ENCODE measurements around the gene PID1.

PID1 gene

DNA sequence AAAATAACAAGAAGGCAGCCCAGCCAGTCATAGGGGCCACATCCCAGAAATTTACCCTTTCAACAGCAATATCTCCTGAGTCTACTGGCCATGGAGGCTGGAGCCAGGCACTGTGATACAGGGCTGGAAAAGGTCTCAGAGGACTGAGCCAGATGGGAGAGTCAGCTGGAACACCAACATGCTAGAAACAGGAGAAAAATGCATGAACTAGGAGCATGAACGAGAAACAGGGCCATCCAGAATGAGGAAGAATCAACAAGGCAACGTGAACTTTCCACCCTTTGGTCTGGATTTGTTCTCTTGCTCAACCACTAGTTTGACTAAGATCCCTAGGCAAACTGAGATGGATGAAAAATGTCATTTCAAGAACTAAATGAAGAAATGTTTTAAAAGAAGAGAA, 13.1 kb downstream of the PID1 start:
- DNase-seq: no peak

DNA sequence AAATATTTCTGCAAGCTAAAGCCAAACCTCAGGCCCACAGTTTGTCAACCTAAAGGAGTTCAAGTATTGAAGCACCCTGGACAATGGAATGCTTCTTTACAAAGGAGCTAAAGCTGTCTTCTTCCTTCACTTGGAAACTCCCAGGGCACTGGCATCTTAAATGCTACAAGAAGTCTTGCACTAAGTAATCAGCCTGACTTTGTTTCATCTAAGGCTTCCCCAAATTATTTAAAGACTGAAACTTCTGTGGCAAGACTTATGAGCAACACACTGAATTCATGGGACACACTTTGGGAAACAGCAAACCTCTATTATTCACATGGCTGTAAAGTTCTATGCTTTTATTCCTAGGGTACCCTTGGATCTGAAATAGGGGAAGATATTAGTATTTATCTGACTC, 14.7 kb downstream of the PID1 start:
- no peak for DNase-seq

DNA sequence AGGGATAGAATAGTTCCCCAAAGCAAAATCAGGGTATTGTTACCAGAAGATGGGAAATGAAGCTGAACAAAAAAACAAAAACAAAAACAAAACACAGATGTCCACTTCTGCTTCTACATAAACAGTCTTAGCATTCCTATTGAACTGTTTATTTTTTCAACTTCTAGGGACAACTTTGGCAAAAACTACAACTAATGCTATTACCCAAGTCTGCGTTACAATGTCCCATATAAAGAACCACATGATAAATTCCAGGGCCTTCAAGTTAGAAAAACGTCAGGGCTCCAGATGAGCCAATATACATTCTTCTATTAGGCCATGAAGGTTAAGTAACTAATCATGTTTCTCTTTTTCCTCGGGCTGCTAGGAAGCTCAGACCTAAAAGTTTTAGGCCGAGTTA, 16.9 kb downstream of the PID1 start:
- no peak for DNase-seq

DNA sequence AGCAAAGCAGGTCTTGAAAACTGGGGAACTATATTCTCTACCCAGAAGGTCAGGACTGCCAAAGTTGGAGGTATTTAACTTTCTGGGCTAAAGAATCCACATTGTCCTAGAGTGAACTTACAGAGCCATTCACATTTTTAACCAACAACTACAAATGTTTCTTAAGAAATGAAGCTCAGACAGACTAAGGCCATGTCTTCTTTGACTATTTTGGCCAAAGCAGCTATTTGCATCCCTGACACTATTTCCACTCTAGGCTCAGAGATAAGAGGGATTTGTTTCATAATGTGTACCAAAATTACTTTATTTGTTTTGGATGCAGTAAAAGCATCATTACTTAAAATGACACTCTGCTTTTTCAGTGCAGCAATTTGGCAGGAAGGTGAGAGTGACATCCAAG, 18.1 kb downstream of the PID1 start:
- DNase-seq: no peak

DNA sequence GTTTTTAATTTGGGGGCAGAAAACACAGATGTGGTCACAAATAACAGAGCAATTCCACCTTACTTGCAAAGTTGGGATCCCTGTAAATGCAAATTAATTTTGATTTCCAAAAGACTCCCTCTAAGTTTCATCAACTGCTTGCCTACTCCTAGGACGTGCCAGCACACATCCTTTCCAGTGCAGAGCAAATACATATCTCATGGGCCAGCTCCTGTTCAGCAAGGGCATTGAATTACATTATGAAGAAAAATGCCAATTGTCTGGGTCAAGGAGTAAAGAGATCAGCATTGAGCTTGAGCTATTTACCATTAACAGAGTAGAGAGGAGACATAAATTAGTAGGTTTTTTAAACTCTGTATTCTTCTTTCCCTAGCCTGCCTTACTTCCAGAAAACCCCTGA, 18.8 kb downstream of the PID1 start:
- DNase-seq: no peak

DNA sequence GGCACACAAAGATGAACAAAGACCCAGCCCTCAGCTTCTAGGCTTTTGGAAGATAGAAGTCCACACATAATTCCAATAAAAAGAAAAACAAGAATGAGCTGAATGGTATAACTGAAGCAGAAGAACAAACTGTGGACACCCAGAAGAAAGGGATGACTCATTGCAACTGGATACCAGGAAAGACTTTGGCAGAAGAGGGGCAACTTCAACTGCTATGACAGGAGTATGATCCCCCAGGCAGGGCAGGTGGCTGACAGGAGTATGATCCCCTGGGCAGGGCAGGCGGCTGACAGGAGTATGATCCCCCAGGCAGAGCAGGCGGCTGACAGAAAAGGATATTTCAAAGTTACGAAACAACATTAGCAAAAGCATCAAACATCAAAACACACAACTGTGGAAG, 21.6 kb downstream of the PID1 start:
- no peak for DNase-seq

DNA sequence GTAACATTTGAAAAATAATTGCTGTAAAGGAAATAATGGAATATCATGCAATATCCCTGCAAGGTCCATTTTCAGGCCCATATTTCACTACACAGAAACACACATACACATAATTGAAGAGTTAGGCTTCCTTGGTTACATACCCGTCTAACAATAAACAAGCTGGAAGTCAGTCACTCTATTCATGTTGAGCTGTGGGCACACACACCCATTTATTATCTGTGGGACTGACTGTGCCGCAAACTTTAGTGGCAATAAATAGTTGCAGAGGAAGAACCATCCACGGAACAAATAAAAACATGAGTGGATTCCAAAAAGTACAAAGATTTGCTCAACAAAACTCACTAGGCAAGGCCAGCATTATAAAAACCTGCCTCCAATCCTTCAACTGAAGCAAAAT, 24.8 kb downstream of the PID1 start:
- no peak for DNase-seq

DNA sequence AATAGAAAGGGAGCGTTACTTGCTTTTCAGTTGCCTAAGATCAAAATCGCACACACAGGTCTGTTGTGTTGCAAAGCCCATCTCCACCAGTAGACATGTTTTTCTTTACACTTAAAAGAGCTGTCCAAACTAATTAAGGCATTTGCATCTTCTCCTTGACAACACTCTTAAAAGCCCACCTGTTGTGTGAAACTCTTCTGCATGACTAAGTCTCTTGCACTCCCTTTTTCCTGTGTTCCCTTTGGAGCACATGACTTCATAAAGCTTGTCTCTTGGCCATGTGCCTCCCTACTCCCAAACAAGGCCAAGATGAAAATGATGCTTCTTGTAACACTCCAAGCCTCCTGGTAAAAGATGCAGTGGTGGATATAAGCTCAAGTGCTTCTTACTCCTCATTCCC, 26.1 kb downstream of the PID1 start:
- DNase-seq: no peak

DNA sequence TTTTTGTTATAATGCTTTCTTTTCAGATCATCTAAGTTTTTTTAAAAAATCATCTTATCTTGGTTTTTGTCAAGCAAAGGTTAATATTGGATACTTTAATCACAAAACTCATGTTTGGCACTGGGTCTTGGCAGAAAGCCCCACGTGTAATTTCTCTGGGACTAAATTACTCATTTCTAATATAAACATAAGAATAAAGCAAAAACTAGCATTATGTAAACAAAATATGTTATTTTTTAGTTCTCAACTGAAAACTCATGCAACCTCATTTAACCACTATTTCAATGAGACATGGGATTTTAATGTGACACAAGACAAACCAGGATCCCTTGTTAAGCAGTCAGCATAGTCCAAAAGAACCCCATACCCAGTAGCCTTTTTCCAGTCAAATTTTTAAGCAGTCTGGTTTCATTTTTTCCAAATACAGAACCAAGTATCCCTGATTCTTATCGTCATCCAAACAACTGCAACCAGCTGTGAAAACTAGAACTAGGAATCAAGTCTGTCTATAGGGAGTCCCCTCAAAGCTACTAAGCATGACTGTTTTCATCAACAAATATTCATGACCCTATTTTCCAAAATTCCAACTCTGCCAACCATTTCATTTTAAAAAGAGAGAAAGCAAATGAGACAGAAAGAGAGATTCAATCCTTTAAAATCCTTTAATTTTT, 27.1 kb downstream of the PID1 start:
- DNase-seq: no peak

DNA sequence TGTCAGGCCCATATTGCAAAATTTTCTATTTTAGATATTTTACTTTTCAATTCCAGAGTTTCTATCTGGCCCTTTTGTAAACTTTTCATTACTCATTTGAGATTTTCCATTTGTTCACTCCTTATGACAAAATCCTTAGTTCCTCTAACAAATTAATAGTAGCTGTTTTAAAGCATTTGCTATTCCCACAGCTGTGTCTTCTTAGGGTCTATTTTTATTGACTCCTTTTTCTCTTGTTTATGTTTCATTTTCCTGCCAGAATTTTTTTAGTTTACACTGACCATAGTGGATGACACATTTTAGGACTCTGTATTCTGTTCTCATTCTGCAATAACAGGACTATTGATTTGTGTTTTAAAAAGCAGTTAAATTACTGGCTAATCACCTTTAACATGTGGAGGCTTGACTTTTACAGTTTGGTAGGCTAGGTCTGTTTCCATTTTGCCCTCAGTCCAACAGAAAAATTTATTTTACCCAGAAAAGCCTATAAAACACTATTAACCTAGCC, 30.0 kb downstream of the PID1 start:
- no peak for DNase-seq

DNA sequence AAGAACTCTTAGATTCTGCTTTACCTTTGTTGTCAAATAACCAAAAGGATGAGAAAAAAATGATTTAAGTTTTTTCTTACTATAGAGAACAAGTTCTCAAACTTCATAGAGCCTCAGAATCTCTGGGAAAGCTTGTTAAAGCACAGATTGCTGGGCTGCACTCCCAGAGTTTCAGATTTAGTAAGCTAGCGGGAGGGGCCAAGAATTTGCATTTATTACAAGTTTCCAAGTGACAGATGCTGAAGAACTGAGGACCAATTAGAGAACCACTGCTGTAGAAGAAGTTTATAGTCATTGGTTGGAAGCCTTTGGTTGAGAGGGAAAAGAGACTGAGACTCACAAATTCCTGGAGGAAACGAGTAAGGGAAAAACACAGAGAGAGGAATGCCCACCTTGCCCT, 32.1 kb downstream of the PID1 start:
- no peak for DNase-seq

DNA sequence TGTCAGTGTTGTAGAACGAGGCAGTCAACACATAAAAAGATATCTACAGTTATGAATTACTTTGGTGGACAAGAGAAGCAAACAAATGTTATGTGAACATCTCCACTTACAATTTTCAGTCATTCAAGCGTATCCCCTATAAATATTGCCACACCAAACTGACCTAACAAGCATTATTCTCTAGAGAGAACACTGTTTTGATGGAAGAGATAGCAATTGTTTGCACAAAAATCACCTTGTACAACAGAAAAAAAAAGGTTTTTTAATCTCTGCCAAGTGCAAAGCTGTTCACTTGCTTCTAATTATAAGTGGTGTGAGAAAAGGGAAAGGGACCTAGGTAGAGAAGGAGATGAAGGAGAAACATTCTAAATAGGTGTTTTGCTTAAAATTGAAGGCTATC, 33.8 kb downstream of the PID1 start:
- no peak for DNase-seq

DNA sequence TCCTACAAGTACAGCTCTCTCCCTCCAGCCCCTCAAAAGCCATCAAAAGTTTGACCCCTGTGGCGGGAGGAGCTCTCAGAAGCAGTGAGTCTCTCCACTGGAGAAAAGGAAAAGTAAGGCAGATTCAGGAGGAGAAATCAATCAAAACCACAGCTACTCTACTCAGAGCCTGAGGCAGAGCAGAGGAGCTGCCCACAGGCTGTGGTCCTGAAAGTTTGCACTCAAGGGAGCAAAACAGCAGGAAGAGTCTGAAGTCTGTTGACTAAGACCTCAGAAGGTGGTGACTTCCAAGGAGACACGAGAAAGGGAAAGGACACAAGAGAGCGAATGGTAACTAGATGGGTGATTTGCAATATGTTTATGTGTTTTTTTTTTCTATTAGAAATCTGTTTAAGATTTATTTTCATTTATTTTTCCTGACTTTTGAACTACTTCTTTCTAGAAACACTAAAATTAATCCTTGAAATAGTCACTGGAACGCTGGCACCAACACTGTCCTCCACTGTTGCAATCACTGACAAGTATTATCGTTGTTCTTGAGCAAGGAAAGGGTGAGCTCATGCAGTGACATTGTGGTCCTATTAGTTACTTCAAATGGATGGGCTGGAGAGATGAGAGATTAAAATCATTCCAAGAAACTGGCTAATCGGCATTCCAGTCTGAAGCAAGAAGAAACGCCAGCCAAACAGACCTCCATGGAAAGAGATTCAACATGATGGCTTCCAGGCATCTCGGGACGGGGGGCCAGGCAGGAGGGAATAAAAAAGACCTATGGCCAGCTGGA, 35.8 kb downstream of the PID1 start:
- DNase-seq: peak; percentile 43

DNA sequence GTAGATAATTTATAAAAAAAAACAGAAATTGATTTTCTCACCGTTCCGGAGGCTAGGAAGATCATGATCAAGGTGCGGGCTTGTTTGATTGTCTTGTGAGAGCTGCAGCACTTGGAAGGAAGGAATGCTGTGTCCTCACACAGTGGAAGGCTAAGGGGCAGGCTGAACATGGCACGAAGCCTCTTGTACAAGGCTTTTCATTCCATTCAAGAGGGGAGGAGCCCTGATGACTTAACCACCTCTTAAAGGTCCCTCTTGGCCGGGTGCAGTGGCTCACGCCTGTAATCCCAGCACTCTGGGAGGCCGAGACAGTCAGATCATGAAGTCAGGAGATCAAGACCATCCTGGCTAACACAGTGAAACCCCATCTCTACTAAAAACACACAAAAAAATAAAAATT, 39.2 kb downstream of the PID1 start:
- no peak for DNase-seq

DNA sequence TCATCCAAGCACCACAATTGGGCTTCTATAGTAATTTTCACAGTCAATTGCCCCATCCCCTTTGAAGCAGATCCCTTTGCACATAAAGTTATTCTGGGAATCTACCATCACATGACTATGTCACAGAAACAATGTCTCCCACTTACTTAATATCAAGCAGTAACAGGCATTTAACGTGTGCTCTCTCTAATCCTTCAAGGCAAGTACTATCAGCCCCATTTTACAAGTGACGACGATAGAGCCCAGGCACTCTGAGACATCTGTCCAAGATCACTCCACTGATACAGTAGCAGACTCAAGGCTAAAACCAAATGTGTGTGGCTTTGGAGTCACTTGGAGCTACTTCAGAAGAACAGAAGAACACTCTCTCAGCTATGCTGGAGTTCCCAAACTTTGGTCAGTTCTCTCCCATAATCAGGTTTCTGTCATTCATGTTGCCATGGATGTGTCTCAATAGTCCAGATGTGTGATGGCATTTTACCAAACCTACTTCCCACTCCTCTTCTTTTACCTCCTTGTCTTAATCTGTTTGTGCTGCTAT, 39.7 kb downstream of the PID1 start:
- no peak for DNase-seq

DNA sequence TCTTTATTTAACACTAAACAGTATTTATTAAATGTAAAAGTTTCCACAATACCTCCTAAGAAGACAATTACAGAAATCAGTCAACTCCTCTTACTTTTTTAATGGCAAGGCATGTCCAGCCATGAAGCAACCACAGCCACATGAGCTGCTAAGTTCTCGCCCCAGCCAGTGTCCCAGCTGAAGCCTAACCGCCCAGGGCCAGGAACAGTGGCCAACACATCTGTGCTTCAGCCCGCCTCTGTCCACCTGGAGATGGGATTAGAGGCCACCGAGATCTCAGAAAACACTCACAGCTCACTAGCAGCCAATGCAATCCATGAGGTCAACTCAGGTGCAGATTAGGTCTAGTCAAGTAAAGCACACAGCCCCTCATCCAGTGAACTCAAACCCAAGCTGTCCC, 40.2 kb downstream of the PID1 start:
- DNase-seq: peak; percentile 25

DNA sequence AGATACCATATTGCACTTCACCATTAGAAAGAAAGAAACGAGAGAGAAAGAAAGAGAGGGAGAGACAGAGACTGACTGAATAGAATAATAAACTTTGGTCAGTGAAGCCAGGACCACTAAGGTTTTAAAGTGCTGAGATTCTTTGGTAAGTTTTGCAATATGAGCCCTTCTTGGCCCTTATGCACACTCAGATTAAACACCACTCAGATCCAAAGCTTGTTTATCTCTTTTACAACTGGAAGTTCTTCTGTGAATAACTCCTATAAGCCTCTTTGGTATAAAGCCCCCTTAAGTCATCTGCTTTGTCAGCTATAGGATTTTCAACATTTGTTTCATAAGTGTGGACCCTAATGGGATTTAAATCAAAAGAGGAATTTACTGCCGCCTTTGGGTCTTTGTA, 40.8 kb downstream of the PID1 start:
- DNase-seq: no peak

DNA sequence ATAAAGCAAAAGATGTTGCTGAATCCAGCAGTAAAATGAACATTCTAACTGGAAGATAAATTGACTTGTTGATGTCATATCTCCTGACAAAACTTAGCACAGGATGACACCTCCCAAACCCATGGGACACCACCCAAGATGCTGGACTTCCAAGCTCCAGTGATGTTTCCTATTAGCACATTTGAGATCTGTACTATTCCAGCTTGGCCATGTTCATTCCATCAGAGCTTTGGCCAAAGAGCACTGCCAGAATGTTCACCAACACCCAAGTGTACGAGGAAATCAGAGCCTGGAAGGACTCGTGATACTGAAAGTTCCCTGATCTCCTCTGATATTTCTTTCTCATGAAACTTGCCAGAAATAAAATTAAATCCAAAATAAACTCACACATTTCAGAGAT, 44.7 kb downstream of the PID1 start:
- peak; percentile 49 for DNase-seq

DNA sequence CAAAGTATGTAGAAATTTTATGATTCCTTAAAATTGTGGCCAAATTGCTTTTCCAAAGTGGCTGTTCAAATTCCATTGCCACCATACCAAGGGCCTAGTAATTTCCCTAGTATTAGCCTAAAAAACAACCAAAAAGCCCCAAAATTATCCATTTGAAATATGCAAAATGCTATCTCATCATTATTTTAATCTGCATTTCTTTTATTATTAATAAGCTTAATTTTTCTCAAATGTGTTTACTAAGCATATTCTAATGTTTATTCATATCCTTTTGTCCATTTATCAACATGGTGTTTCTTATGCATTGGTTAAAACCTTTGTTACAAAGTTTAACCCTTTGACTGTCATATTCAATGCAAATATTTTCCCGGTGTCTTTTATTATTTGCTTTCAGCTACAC, 48.0 kb downstream of the PID1 start:
- DNase-seq: no peak

DNA sequence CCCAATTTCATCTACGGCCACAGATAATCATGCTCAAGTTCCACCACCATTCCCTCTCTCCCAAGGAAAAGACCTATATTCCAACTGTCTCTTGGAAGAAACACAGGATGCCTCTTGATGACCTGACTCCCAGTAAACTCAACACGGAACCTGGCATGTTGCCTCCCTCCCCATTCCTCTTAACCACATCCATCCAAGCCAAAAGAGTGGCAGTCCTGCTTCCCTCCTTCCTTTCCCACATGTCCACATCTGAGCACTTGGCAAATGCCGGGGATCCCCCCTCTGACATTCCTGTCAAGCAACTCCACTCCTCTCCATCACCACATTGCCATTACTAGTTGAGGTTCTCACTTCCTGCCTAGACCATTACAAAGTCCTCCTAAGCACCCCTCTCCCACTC, 49.4 kb downstream of the PID1 start:
- no peak for DNase-seq

DNA sequence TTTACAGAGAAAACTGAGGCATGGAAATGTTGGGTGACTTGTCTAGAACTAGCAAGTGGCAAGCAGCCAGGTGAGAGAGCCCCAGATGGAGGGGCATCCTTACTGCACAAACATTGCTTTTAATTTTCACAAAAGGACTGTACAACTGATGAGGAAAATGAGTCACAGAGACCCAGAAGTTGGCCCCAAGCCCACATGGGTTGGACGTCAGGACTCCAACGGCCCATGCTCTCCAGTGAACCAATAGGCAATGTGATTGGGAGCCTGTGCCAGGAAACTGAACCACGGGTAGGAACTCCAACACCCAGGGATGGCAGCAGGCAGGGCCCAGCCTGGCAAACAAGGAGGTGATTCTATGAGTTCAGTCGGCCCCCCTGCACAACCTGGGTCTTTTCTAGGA, 50.8 kb downstream of the PID1 start:
- DNase-seq: no peak

DNA sequence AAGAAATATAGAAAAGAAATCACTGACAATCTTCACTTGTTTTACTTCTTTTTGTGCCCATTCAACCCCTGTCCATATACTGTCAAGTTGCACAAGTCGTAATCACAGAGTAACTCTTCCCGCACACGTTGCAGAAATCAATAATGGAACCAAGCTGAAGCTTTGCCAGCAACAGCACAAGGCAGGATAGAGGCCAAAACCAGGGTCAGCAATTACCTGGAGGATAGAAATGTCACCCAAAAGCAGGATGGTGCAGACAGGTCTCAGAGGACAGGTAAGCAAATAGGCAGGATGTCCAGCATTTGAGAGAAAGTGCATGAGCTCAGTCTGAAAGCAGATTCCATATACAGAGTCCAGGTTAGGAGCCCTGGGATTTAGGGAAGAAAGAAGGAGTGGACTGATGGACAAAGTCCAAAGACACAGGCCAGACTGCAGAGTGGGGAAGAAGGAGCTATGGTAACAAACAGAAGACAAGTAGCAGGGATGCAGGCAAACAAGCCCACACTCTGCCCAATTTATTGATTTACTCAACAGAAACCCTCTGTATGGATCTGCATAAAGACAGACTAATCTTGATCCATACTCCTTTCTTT, 52.7 kb downstream of the PID1 start:
- no peak for DNase-seq

DNA sequence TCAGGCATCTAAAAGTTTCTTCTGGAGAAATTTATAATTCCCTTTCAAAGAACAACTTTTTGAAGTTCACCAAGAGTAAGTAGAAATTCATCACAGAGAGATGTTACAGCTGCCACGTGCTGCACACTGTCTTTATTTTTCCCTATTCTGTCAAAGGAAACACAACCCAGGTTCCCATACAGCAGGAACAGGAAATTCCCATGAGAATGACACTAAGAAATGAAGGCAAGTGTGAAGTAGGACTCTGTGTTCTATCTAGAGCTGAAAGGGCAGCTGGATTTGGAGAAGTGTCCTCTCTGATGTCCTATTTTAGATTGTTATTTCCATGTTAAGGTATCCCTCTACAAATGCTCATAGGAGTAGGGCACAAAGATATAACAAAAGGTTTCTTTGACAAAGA, 58.8 kb downstream of the PID1 start:
- DNase-seq: no peak

DNA sequence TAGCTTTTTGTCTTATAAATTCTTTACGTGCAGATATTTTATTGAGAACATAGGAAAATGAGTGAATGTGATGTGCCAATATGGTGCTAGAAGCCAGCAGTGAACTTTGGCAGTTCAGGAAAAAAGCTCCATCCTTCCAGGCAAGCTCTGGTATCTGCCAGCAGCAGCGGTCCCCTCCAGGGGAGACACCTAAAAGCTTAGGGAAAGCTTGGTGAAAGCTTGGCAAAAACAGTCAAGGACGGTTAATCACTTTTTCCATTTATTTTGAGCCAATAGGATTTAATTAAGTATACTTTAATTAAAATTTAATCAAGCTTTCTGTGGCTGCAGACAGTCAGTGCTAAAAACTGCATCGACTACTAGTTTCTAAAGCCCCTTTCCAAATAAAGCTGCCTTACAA, 60.4 kb downstream of the PID1 start:
- DNase-seq: no peak
